Stomach smooth muscle (tissue), 2 donors: ENCODE data around the gene SPATA13.

Experiments used
- H3K27ac ChIP-seq: one replicate; pipeline ENCODE4 v1.7.0; 2013; ENCODE audit warnings: mild to moderate bottlenecking, low read length, inconsistent platforms
- H3K27me3 ChIP-seq, 2 donors: one replicate each; pipeline ENCODE4 v1.7.0; 2013; ENCODE audit warnings: low read length in 2 of 2; ENCODE audit not compliant: insufficient read depth in 2 of 2, control insufficient read depth in 1 of 2
- H3K36me3 ChIP-seq, 2 donors: one replicate each; pipeline ENCODE4 v1.7.0; 2013; ENCODE audit warnings: low read length in 2 of 2; ENCODE audit not compliant: control insufficient read depth in 2 of 2, insufficient read depth in 2 of 2
- H3K4me1 ChIP-seq: one replicate; pipeline ENCODE4 v1.7.0; 2013; ENCODE audit warnings: low read length; ENCODE audit not compliant: control insufficient read depth, insufficient read depth
- H3K4me3 ChIP-seq, 2 donors: one replicate each; pipeline ENCODE4 v1.7.0; 2013; ENCODE audit warnings: low read length in 2 of 2
- H3K9ac ChIP-seq, 2 donors: one replicate each; pipeline ENCODE4 v1.7.0; 2013; ENCODE audit warnings: low read length in 2 of 2, mild to moderate bottlenecking in 1 of 2
- H3K9me3 ChIP-seq, 2 donors: one replicate each; pipeline ENCODE4 v1.7.0; 2013; ENCODE audit warnings: low read length in 2 of 2; ENCODE audit not compliant: control insufficient read depth in 2 of 2
- donor health status: healthy.
- donor health status: Pancreatic carcinoma.

The SPATA13 gene

DNA sequence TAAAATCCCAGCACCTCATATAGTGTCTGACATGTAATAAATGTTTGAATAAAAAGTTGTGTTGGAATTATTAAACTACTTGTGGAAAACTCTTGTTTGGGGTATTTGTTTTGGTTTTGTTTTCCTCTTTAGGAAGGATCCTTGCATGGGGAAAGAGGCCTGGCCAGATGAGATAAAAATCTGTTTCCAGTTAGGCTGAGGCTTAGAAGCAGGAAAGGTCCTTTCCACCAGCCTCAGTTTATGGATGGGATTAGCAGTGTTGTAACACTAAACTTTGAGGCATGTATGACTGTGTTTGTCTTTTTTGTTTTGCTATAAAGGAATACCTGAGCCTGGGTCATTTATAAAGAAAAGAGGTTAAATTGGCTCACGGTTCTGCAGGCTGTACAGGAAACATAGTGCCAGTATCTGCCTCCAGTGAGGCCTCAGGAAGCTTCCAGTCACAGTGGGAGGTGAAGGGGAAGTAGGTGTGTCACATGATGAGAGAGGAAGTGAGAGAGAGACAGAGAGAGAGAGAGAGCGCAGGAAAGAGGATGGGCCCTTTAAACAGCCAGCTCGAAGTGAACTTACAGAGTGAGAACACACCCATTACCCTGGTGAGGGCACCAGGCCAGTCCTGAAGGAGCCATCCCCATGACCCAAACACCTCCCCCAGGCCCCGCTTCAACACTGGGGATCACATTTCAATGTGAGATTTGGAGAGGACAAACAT lies 21.6 kb downstream of the SPATA13 start:
- H3K36me3 ChIP-seq, result no peaks in the 10 kb centered on the region
- no peaks in the 10 kb centered on the region for H3K27me3 ChIP-seq
- H3K27ac ChIP-seq, result no peak overlapping the region
- H3K4me3 ChIP-seq, result no peak overlapping the region
- no peak overlapping the region for H3K9ac ChIP-seq
- no peaks in the 10 kb centered on the region for H3K9me3 ChIP-seq
- no peaks in the 10 kb centered on the region for H3K4me1 ChIP-seq

DNA sequence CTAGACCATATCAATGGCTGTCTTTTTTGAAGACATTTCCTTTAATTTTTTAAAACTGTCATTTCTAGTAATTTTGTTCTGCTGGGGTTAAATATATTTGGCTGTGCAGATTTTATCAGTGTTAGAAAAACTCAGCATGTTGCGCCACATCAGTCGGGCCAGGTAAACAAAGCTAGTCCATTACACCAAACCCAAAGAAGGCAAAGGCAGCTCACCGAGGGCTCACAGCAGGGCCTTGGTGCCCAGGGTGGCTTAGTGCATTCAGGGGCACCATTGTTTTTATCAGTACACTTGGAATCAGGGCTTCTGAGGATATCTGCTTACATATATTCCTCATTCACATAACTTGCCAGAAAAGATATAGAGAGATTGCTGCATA lies 22.2 kb downstream of the SPATA13 start:
- Histone ChIP-seq H3K9me3 (no peaks in the 10 kb centered on the region), H3K9ac (no peak overlapping the region), H3K4me3 (no peak overlapping the region), H3K27me3 (no peaks in the 10 kb centered on the region), H3K4me1 (no peaks in the 10 kb centered on the region), H3K36me3 (no peaks in the 10 kb centered on the region), H3K27ac (no peak overlapping the region)

DNA sequence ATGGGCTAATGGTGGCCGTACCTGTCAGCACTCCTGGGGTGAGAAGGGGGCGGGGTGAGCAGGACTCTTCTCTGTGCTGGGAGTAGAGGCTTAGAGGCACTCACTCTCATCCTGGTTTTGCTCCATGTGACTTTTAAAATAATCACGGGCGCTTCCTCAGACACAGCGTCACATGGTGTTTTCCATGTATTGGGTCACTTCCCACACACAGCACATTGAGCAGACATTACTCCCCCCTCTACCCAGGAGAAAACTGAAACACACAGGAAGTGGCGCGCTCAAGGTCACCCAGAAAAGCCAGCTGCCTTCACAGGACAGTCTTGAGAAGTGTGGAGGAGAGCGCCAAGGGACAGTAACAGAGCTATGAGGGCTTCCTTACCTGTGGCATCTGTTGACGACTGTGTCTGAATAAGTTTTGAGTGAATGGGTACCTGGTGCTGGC lies 23.2 kb downstream of the SPATA13 start:
- Histone ChIP-seq H3K27me3 (no peaks in the 10 kb centered on the region), H3K9ac (no peak overlapping the region), H3K4me3 (no peak overlapping the region), H3K36me3 (no peaks in the 10 kb centered on the region), H3K27ac (no peak overlapping the region), H3K4me1 (no peaks in the 10 kb centered on the region), H3K9me3 (peaks cover 0 to 3% of the 10 kb centered on the region in 2 donors)

DNA sequence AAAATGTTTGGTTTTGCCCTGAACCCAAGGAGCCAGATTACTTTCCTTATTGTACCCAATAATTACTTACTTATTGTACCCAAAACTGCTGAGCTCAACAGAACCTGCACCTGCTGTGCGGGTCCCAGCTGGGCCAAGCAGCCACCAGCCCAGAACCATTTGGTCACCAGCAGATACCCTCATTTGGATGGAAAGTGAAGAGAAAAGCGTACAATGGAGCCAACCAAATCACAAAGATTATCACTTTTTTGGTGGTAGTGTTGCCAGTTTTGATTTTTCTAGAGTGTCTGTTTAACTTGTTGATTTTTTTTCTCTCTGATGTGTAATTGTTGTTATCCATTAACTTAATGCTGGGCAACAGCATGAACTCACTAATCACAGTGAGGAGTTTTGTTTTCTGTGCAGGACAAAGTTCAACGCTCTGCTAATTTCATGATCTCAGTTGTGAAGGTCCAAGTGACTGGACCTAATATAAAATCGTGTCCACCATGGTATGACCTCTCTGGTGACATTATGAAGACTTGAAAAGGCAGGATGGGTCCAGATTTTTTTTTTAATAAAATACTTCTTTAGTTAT lies 23.8 kb downstream of the SPATA13 start:
- no peaks in the 10 kb centered on the region for H3K4me1 ChIP-seq
- no peaks in the 10 kb centered on the region for H3K27me3 ChIP-seq
- peaks cover 0 to 3% of the 10 kb centered on the region in 2 donors for H3K9me3 ChIP-seq
- H3K9ac ChIP-seq, result no peak overlapping the region
- H3K4me3 ChIP-seq, result no peak overlapping the region
- no peaks in the 10 kb centered on the region for H3K36me3 ChIP-seq
- no peak overlapping the region for H3K27ac ChIP-seq

DNA sequence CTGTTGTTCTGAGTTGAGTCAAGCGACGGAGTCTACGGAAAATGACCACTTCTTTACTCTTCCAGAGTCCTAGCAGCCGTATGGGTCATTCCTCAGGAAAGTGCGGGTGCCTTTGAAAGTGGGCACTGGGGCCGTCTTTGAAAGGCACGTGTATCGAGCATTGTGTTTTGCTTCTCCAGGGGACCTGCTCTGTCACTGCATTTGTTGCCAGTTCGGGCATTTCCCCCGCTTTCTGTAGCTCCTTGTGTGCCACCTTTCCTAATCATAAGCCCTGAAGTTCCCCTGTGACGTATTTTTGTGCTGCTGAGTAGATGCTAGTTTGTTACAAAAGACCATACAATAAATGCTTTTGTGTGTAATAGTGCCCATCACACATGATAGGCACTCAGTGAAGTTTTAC lies 24.4 kb downstream of the SPATA13 start:
- no peaks in the 10 kb centered on the region for H3K27me3 ChIP-seq
- no peak overlapping the region for H3K9ac ChIP-seq
- H3K4me3 ChIP-seq, result no peak overlapping the region
- no peaks in the 10 kb centered on the region for H3K4me1 ChIP-seq
- H3K27ac ChIP-seq, result no peak overlapping the region
- H3K36me3 ChIP-seq, result no peaks in the 10 kb centered on the region
- H3K9me3 ChIP-seq, result peaks cover 0 to 3% of the 10 kb centered on the region in 2 donors

DNA sequence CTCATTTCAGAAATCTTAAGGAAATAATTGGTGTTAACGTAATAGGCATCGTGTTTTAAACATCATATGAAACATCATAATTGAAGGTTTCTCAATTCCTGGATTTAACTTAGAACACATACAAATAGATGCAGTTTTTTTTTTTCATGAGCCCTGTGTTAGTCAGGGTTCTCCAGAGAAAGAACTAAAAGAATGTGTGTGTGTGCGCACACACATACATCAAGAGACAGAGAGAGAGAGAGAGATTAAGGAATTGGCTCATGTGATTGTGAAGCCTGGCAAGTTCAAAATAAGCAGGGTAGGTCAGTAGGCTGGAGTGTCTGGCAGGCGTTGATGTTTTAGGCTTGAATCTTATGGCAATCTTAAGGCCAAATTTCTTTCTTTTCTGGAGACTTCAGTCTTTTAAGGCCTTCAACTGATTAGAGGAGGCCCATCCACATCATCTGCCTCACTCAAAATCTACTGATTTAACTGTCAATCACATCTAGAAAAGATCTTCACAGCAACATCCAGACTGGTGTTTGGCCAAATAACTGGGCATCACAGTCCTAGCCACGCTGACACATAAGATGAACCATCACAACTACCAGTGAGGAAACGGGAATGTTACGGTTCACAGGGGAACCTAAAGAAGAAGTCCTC lies 25.2 kb downstream of the SPATA13 start:
- Histone ChIP-seq H3K27me3 (no peaks in the 10 kb centered on the region), H3K4me1 (no peaks in the 10 kb centered on the region), H3K27ac (no peak overlapping the region), H3K9ac (no peak overlapping the region), H3K4me3 (no peak overlapping the region), H3K9me3 (peaks cover 0 to 3% of the 10 kb centered on the region in 2 donors), H3K36me3 (no peaks in the 10 kb centered on the region)

DNA sequence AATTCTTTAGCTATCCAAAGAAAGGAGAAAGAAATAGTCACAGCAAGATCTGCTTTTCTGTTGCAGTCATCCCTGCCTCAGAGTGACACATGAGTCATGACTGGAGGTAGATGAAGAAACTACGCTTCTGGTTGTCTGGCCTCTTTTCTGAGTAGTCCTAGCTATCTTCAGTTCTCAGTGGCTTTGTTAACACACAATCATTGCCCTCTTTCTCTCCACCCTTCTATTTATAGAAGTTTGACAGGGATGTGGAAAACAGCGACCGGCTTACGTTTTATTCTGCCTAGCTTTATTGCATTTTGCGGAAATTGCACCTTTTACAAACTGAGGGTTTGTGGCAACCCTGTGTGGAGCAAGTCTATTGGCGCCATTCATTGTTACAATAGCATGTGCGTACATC lies 26.7 kb downstream of the SPATA13 start:
- H3K9me3 ChIP-seq, result peaks cover 0 to 3% of the 10 kb centered on the region in 2 donors
- no peak overlapping the region for H3K4me3 ChIP-seq
- no peaks in the 10 kb centered on the region for H3K36me3 ChIP-seq
- H3K4me1 ChIP-seq, result no peaks in the 10 kb centered on the region
- H3K27me3 ChIP-seq, result no peaks in the 10 kb centered on the region
- no peak overlapping the region for H3K9ac ChIP-seq
- no peak overlapping the region for H3K27ac ChIP-seq

DNA sequence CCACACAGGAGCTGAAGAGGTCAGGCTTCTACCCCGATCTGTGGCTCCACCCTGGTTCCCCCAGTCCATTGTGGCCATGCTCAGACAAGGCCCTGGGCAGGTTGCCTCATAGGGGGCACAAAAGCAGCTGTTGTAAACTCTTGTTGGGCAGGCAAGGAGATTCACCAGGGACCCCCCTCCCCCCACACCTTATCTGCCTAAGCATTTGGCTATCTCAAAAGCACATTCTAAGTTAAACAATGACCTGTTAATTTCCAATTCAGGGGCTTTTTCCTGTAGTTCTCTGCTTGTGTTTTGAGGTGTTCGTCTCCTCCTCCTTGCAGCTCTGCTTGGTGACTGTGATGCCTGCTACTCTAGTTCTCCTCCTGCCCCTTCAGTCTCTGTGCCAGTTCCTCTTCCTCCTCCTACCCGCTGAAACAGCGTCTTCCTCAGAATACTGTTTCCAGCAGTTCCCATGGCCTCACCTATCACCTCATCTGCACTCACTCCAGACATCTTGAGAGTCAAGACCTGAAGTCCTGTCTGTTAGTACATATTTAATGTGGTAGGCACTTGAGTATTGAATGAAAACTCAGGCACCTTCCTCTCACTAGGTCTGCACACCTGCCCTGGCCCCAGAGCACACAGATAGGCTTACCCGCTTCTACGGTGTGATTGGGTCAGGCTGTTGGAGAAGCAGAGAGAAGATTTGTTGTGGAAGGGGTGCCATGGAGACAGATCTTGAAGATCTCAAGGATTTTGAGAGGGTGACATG lies 31.7 kb downstream of the SPATA13 start:
- H3K4me1 ChIP-seq, result no peaks in the 10 kb centered on the region
- H3K9me3 ChIP-seq, result peaks cover 0 to 3% of the 10 kb centered on the region in 2 donors
- H3K27ac ChIP-seq, result no peak overlapping the region
- H3K4me3 ChIP-seq, result no peak overlapping the region
- H3K36me3 ChIP-seq, result no peaks in the 10 kb centered on the region
- no peak overlapping the region for H3K9ac ChIP-seq
- H3K27me3 ChIP-seq, result no peaks in the 10 kb centered on the region

DNA sequence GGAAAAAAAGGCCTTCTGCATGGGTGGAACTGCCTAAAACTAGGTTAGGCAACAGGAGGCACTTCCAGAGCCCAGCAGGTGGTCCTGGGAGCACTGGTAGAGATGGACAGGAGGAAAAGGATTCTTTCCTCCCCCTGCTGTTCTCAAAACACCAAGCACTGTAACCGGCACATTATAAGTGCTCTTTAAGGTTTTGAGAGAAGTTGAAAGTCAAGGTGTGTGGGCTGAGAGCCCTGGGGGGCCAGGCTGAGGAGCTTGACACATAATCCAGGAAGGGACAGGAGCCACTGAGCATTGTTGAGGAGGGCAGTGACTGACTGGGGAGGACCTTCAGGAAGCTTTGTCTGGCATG lies 32.3 kb downstream of the SPATA13 start:
- H3K4me3 ChIP-seq, result no peak overlapping the region
- H3K9ac ChIP-seq, result no peak overlapping the region
- H3K27me3 ChIP-seq, result no peaks in the 10 kb centered on the region
- no peak overlapping the region for H3K27ac ChIP-seq
- no peaks in the 10 kb centered on the region for H3K36me3 ChIP-seq
- no peaks in the 10 kb centered on the region for H3K4me1 ChIP-seq
- peaks cover 0 to 3% of the 10 kb centered on the region in 2 donors for H3K9me3 ChIP-seq

DNA sequence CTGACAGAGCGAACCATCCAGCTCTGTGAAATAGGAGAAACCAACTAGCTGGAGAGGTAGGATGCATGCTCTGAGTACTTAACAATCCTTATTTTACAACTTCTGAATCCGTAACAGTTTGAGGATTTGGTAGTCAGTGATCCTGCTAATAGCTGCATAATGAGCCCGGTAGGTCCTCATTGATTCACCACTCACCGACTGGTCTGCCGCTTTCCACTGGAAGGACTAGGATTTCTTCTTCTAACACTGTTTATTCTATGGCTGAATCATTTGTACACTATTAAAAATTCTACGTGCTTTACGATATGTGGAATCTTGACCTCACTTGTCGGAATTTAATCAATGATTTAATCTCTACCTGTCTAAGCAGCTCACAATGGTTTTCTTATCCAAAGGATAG lies 33.9 kb downstream of the SPATA13 start:
- no peaks in the 10 kb centered on the region for H3K9me3 ChIP-seq
- no peak overlapping the region for H3K27ac ChIP-seq
- H3K4me1 ChIP-seq, result peaks cover 3% of the 10 kb centered on the region
- H3K36me3 ChIP-seq, result no peaks in the 10 kb centered on the region
- no peak overlapping the region for H3K9ac ChIP-seq
- H3K27me3 ChIP-seq, result no peaks in the 10 kb centered on the region
- H3K4me3 ChIP-seq, result no peak overlapping the region
